Effector memory CD8-positive, alpha-beta T cell (primary cell): ENCODE measurements around the gene CDH23.

Experiments
- ATAC-seq: fragments of 150-1000 bp; cut with Tn5 transposase; replicated peaks from 2 replicates; pipeline ENCODE4 v1.10.0; 2021; ENCODE audit warnings: mild to moderate bottlenecking, moderate library complexity
- DNase-seq, 3 experiments: peaks; one replicate each; pipeline ENCODE4 v3.0.0; 2021
- H3K27ac Mint-ChIP-seq, 2 donors: one replicate each; pipeline ENCODE4 v1.8.0; 2022; ENCODE audit warnings: mild to moderate bottlenecking in 2 of 2, mixed read lengths in 2 of 2, moderate library complexity in 2 of 2
- H3K27me3 Mint-ChIP-seq, 2 donors: one replicate each; pipeline ENCODE4 v1.8.0; 2022; ENCODE audit warnings: mixed read lengths in 2 of 2
- H3K36me3 Mint-ChIP-seq: one replicate; pipeline ENCODE4 v1.8.0; 2022; ENCODE audit warnings: mild to moderate bottlenecking, moderate library complexity, mixed read lengths; ENCODE audit not compliant: insufficient read depth
- H3K4me1 Mint-ChIP-seq, 2 donors: one replicate each; pipeline ENCODE4 v1.8.0; 2022; ENCODE audit warnings: low read depth in 2 of 2, mixed read lengths in 2 of 2
- H3K4me3 Mint-ChIP-seq, 2 donors: one replicate each; pipeline ENCODE4 v1.8.0; 2022; ENCODE audit warnings: mild to moderate bottlenecking in 2 of 2, mixed read lengths in 2 of 2, moderate library complexity in 2 of 2
- H3K9me3 Mint-ChIP-seq, 2 donors: one replicate each; pipeline ENCODE4 v1.8.0; 2022; ENCODE audit warnings: mixed read lengths in 2 of 2

Gene CDH23

GRCh38 chr10:71756311-71757191 lies 359.8 kb downstream of the CDH23 start:
- ATAC-seq, result peak; percentile 70
- no peak for DNase-seq
- Mint-ChIP-seq H3K36me3 (peaks cover 87% of the 10 kb centered on the region), H3K4me3 (peak overlapping the region; percentile 29 to 59), H3K4me1 (peaks cover 56 to 66% of the 10 kb centered on the region in 2 donors), H3K9me3 (no peaks in the 10 kb centered on the region), H3K27ac (peak overlapping the region; percentile 44 to 92), H3K27me3 (no peaks in the 10 kb centered on the region)

DNA sequence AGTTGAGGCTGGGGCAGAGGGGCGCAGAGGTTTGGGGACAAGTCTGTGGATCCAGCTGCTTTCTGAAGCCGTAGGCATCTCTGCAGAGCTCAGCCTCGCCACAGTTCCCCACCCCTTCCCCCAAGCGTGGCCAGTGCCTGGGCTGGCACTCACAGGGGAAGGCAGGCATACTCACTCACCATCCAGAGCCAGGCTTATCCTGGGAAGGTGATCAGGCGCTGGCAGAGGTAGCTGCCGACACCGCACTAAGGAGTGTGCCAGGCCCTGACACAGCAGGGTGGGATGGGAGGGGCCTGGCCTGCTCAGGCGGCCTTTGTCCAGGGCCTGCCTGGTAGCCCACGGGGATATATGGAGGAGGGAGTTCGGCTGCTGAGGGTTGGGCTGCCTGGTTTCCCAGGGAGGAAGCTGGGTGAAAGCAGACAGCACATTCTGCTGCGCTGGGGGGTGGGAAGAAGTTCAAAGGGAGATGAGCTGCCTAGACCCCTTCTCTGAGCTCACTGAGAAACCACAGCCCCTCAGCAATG lies 360.7 kb downstream of the CDH23 start:
- DNase-seq (no peak), ATAC-seq (peak; percentile 1)
- Mint-ChIP-seq H3K4me1 (peaks cover 53 to 65% of the 10 kb centered on the region in 2 donors), H3K36me3 (peaks cover 87% of the 10 kb centered on the region), H3K9me3 (no peaks in the 10 kb centered on the region), H3K4me3 (peak overlapping the region; percentile 10 to 59), H3K27ac (peak overlapping the region; percentile 41 to 92), H3K27me3 (no peaks in the 10 kb centered on the region)

DNA sequence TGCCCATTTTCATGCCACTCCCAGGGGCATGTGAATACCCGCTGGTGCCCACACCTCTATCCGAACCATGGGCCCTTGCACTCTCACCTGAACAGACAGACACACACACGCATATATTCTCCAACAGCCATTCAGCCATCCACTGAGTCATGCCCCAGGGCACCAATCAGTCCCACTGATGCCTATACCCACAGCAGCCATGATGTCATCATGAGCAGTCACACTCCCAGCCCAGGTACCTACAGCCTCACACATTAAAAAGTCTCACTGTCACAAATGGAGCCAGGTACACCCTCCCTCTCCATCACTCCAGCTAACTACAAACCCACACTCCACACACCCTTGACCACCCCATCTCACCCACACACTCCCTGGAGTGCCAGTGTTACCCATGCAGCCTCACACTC lies 364.4 kb downstream of the CDH23 start:
- H3K4me1 Mint-ChIP-seq, result peaks cover 67% of the 10 kb centered on the region in 2 donors
- H3K4me3 Mint-ChIP-seq, result peak overlapping the region; percentile 61 to 70
- peaks cover 80% of the 10 kb centered on the region for H3K36me3 Mint-ChIP-seq
- DNase-seq (no peak), ATAC-seq (peak; percentile 57)
- peak overlapping the region; percentile 86 to 95 for H3K27ac Mint-ChIP-seq
- H3K27me3 Mint-ChIP-seq, result no peaks in the 10 kb centered on the region
- H3K9me3 Mint-ChIP-seq, result no peaks in the 10 kb centered on the region

DNA sequence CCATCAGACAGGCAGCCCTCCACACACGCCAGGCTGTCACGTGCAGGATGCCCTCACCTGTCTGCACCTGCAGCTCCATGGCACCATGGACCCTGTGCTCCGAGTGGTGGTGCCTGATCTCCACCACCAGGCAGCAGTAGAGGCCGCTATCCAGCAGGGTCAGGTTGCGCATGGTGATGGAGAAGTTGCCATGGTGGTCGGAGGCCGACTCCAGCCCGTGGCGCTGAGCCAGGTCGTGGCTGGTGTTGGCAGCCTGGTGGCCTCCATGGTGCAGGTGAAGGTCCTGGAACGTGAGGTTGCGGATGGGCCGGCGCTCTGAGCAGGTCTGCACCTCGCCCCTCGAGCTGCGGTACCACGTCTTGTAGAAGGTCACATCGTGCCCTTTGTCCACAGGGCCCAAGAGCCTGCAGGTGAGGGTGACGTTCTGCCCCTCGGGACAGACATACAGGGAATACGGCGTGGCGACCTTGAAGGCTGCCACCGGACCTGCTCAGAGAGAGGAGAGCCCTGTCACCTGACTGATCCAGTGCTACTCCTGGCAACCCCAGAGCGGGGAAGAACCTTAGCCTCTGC lies 364.9 kb downstream of the CDH23 start:
- Mint-ChIP-seq H3K9me3 (no peaks in the 10 kb centered on the region), H3K27ac (peak overlapping the region; percentile 86 to 95), H3K36me3 (peaks cover 79% of the 10 kb centered on the region), H3K27me3 (no peaks in the 10 kb centered on the region), H3K4me1 (peaks cover 66 to 68% of the 10 kb centered on the region in 2 donors), H3K4me3 (peak overlapping the region; percentile 61 to 70)
- DNase-seq, result no peak
- ATAC-seq, result no peak

- no peak for ATAC-seq
- H3K4me3 Mint-ChIP-seq, result peak overlapping the region in 1 of 2 donors; percentile 70
- DNase-seq, result no peak
- no peaks in the 10 kb centered on the region for H3K27me3 Mint-ChIP-seq
- H3K27ac Mint-ChIP-seq, result peak overlapping the region; percentile 86 to 95
- peaks cover 85% of the 10 kb centered on the region for H3K36me3 Mint-ChIP-seq
- H3K9me3 Mint-ChIP-seq, result no peaks in the 10 kb centered on the region
- H3K4me1 Mint-ChIP-seq, result peaks cover 68 to 69% of the 10 kb centered on the region in 2 donors
Observed at GRCh38 chr10:71762324-71762723, 365.6 kb downstream of the CDH23 start.

GRCh38 chr10:71763352-71764127 lies 366.8 kb downstream of the CDH23 start:
- ATAC-seq, result no peak
- Mint-ChIP-seq H3K4me3 (peak overlapping the region in 1 of 2 donors; percentile 48), H3K36me3 (peaks cover 84% of the 10 kb centered on the region)

DNA sequence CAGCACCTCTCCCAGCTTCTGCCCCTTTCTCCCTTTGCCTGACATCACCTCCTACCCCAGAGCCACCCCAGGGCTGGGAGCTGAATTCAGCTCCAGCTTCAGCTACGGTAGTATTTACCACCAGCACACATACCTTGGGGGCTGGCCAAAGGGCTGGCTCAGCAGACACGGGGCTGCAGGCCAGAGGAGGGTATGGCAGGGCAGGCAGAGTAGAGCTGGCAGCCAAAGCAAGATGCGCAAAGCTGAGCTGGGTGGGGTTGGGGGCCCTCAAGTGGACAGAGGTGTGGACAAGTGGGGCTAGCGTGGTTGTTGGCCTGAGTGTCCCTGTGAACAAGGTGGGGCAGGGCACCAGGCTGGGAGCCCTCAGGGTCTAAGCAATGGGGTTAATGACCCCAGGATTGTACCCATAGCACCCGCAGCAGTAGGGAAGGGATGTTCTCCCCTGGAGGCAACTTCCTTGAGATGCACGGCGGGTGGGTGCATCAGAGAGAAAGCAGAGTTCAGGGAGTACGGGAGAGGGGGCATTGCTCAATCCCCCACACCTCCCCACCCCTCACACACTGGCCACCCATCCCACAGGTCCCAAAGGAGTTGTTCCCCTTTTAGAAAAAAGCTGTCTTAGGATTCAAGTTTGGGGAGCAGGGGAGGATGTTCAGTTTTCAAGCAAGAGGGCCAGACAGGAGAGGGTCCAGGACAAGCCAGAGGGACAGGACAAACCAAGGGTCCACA lies 368.6 kb downstream of the CDH23 start:
- DNase-seq (no peak), ATAC-seq (no peak)
- Mint-ChIP-seq H3K27me3 (no peaks in the 10 kb centered on the region), H3K36me3 (peaks cover 84% of the 10 kb centered on the region), H3K4me3 (peak overlapping the region; percentile 96 to 97), H3K9me3 (no peaks in the 10 kb centered on the region), H3K27ac (peak overlapping the region; percentile 96 to 97), H3K4me1 (peaks cover 80 to 82% of the 10 kb centered on the region in 2 donors)

More at GRCh38 chr10:71763352-71764127, 366.8 kb downstream of the CDH23 start:
- Mint-ChIP-seq H3K9me3 (no peaks in the 10 kb centered on the region), H3K27ac (peak overlapping the region; percentile 86 to 96), H3K27me3 (no peaks in the 10 kb centered on the region), H3K4me1 (peaks cover 70 to 71% of the 10 kb centered on the region in 2 donors)
- DNase-seq, result no peak

GRCh38 chr10:71765906-71766716 lies 369.4 kb downstream of the CDH23 start:
- H3K4me1 Mint-ChIP-seq, result peaks cover 80% of the 10 kb centered on the region in 2 donors
- H3K27me3 Mint-ChIP-seq, result no peaks in the 10 kb centered on the region
- peaks cover 76% of the 10 kb centered on the region for H3K36me3 Mint-ChIP-seq
- no peak for ATAC-seq
- no peaks in the 10 kb centered on the region for H3K9me3 Mint-ChIP-seq
- H3K4me3 Mint-ChIP-seq, result peak overlapping the region; percentile 96 to 97
- DNase-seq, result no peak
- peak overlapping the region; percentile 96 to 97 for H3K27ac Mint-ChIP-seq

DNA sequence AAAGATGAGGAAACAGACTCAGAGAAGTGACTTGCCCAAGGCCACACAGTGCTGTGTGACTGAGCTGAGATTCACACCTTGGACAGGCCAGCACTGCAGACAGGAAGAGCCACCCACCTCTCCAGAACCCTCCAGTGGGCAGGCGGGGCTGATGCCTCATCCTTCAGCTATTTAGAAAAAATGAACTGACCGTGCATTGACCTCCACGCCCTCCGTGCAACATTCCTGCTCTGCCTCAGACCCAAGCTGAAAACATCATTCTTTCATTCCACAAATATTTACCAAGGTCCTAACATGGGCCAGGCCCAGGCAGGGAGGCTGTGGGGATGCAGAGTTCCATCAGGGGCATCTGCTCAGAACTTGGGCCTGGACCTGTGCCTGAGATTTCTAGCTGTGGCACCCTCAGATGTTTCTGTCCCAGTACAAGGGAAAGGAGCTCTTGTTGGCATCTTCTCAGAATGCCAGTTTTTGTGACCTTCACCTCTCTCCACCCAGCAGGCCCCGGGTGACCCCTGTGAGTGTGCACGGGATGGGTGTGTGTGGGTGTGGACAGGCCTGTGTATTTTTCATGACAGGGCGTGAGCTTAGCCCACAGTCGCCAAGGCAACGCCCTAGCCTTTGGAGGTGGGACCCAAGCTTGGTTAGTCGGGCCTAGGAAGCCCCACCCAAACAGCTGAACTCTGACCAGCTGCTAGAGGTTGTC lies 370.1 kb downstream of the CDH23 start:
- ATAC-seq (peak; percentile 20), DNase-seq (peak in 1 of 3 experiments; percentile 36)
- Mint-ChIP-seq H3K27ac (peak overlapping the region; percentile 96 to 97), H3K4me3 (peak overlapping the region; percentile 96 to 97), H3K27me3 (no peaks in the 10 kb centered on the region), H3K36me3 (peaks cover 68% of the 10 kb centered on the region), H3K4me1 (peaks cover 81 to 82% of the 10 kb centered on the region in 2 donors), H3K9me3 (no peaks in the 10 kb centered on the region)

DNA sequence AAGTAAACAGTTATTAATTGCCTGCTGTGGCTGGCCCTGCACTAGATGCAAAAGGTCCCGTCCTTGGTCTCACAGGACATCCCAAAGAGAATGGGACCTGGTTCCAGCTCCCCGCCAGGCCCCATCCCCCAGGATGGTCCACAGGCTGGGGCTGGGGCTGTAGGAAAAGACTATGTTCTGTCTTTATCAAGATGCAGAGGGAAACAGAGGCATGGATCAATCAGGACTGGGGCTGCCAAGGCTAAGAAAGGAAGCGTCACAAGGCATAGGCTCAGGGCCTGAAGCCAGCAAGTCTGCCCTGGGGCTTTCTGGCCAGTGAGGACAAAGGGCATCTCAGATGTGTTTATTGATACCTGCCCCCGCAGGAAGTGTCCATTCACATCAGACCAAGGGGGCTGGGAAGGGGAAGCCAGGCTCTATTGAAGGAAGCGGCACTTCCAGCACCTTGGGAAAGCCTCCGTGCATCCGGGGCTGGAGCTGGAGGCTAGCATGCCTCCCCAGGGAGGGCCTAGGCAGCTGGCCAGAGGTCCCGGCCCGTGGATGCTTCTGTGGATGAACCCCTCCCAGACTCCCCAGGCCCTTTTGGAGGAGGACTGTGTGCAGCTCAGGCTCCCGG lies 370.8 kb downstream of the CDH23 start:
- Mint-ChIP-seq H3K4me3 (peak overlapping the region; percentile 96 to 97), H3K27me3 (no peaks in the 10 kb centered on the region), H3K27ac (peak overlapping the region; percentile 96 to 97), H3K4me1 (peaks cover 81 to 83% of the 10 kb centered on the region in 2 donors), H3K9me3 (no peaks in the 10 kb centered on the region), H3K36me3 (peaks cover 66% of the 10 kb centered on the region)
- DNase-seq (no peak), ATAC-seq (no peak)

- DNase-seq (no peak), ATAC-seq (peak; percentile 5)
- Mint-ChIP-seq H3K4me3 (peak overlapping the region; percentile 96 to 97), H3K36me3 (peaks cover 64% of the 10 kb centered on the region), H3K9me3 (no peaks in the 10 kb centered on the region), H3K27me3 (no peaks in the 10 kb centered on the region), H3K27ac (peak overlapping the region; percentile 96 to 97), H3K4me1 (peaks cover 76 to 78% of the 10 kb centered on the region in 2 donors)
Observed at GRCh38 chr10:71769279-71769823, 372.6 kb downstream of the CDH23 start.
